ENCODE measurements around the gene SLC7A9.

Gene SLC7A9

GRCh38 chr19:32876919-32877285 is 7.3 kb upstream of the SLC7A9 start:
- Histone ChIP-seq H3K4me3 (ENCODE audit: low read depth, low read length) (no peak overlapping the region), H3K36me3 (no peaks in the 10 kb centered on the region), H3K9me3 (ENCODE audit: severe bottlenecking) (no peaks in the 10 kb centered on the region), H3K27ac (no peak overlapping the region), H3K27me3 (ENCODE audit: insufficient read depth, low read depth, severe bottlenecking) (no peaks in the 10 kb centered on the region)
- TF ChIP-seq CTCF (IDR thresholded peaks at IDR 0.05; ENCODE audit: low read depth, low read length) = no peak
- DNase-seq = no peak

GRCh38 chr19:32876236-32876918 is 6.8 kb upstream of the SLC7A9 start:
- no peaks in the 10 kb centered on the region for H3K36me3 ChIP-seq
- no peak for TF ChIP-seq CTCF (IDR thresholded peaks at IDR 0.05; ENCODE audit: low read depth, low read length)
- no peaks in the 10 kb centered on the region for H3K9me3 ChIP-seq (ENCODE audit: severe bottlenecking)
- H3K27me3 ChIP-seq (ENCODE audit: insufficient read depth, low read depth, severe bottlenecking) = no peaks in the 10 kb centered on the region
- H3K27ac ChIP-seq = no peak overlapping the region; the same call in 1 of the 2 replicates
- no peak overlapping the region for H3K4me3 ChIP-seq (ENCODE audit: low read depth, low read length)
- DNase-seq = no peak

- peak; percentile 76 for DNase-seq
- no peaks in the 10 kb centered on the region for H3K9me3 ChIP-seq (ENCODE audit: severe bottlenecking)
- no peak for TF ChIP-seq CTCF (IDR thresholded peaks at IDR 0.05; ENCODE audit: low read depth, low read length)
- no peak overlapping the region for H3K4me3 ChIP-seq (ENCODE audit: low read depth, low read length)
- no peaks in the 10 kb centered on the region for H3K27me3 ChIP-seq (ENCODE audit: insufficient read depth, low read depth, severe bottlenecking)
- H3K27ac ChIP-seq = no peak overlapping the region; the same call in 1 of the 2 replicates
- H3K36me3 ChIP-seq = no peaks in the 10 kb centered on the region
Measured at GRCh38 chr19:32875428-32875827, 5.9 kb upstream of the SLC7A9 start.

- DNase-seq = no peak
- no peak for TF ChIP-seq CTCF (IDR thresholded peaks at IDR 0.05; ENCODE audit: low read depth, low read length)
- Histone ChIP-seq H3K27me3 (ENCODE audit: insufficient read depth, low read depth, severe bottlenecking) (no peaks in the 10 kb centered on the region), H3K4me3 (ENCODE audit: low read depth, low read length) (no peak overlapping the region), H3K27ac (no peak overlapping the region), H3K9me3 (ENCODE audit: severe bottlenecking) (no peaks in the 10 kb centered on the region), H3K36me3 (no peaks in the 10 kb centered on the region)
Measured at GRCh38 chr19:32874605-32875004, 5.0 kb upstream of the SLC7A9 start.

- H3K9me3 ChIP-seq (ENCODE audit: severe bottlenecking) = no peaks in the 10 kb centered on the region
- no peak overlapping the region for H3K4me3 ChIP-seq (ENCODE audit: low read depth, low read length)
- no peak for DNase-seq
- H3K27me3 ChIP-seq (ENCODE audit: insufficient read depth, low read depth, severe bottlenecking) = no peaks in the 10 kb centered on the region
- no peak for TF ChIP-seq CTCF (IDR thresholded peaks at IDR 0.05; ENCODE audit: low read depth, low read length)
- no peak overlapping the region for H3K27ac ChIP-seq
- no peaks in the 10 kb centered on the region for H3K36me3 ChIP-seq
Measured at GRCh38 chr19:32873247-32873959, 3.8 kb upstream of the SLC7A9 start.
